HFFc6 (cell line): Measurements from ENCODE around the gene TTC23. TPM values are rescaled to one million over a fixed set of nuclear protein-coding genes. Genes with fewer than 3 reads are reported as not detected.
A peak's percentile ranks its signal among the peaks of the same experiment; 100 is the strongest.

Source experiments
- DNase-seq: peaks from one replicate; pipeline ENCODE4 v3.0.0-alpha.2; 2018
- H3K27ac Mint-ChIP-seq: 2 replicates; pipeline ENCODE4 v1.8.0; 2020; ENCODE audit warnings: mild to moderate bottlenecking, mixed read lengths
- H3K27me3 Mint-ChIP-seq: 2 replicates; pipeline ENCODE4 v1.8.0; 2021; ENCODE audit warnings: mild to moderate bottlenecking, moderate library complexity, mixed read lengths; ENCODE audit not compliant: insufficient read depth
- H3K36me3 Mint-ChIP-seq: 2 replicates; pipeline ENCODE4 v1.8.0; 2021; ENCODE audit warnings: low read depth, mixed read lengths
- H3K4me1 Mint-ChIP-seq: 2 replicates; pipeline ENCODE4 v1.8.0; 2020; ENCODE audit warnings: low read depth, mixed read lengths
- H3K4me3 Mint-ChIP-seq: 2 replicates; pipeline ENCODE4 v1.8.0; 2020; ENCODE audit warnings: mild to moderate bottlenecking, moderate library complexity, mixed read lengths
- H3K9me3 Mint-ChIP-seq: 2 replicates; pipeline ENCODE4 v1.8.0; 2020; ENCODE audit warnings: mild to moderate bottlenecking, mixed read lengths
- total RNA-seq, 6 experiments: library from RNA; stranded (reverse); fragmentation: NEBNext Ultra II Directional; extraction: Animal tissue kit (Norgen Biotek cat#: 25700); gene quantifications; 2 replicates in 1 of 6; 3 replicates in 5 of 6; pipeline ENCODE4 v1.2.3, GENCODE V29; 2021
- TF ChIP-seq, protein P1 (sequence below): fragments of 200-600 bp; sonication (generic); IDR thresholded peaks from 2 replicates; pipeline ENCODE4 v1.5.0; 2021; ENCODE audit warnings: antibody characterized with exemption, mild to moderate bottlenecking

TTC23 gene
- total RNA-seq, 6 experiments from 2014 or later, result 11.9 to 17.4 (median 15.0) TPM

DNA sequence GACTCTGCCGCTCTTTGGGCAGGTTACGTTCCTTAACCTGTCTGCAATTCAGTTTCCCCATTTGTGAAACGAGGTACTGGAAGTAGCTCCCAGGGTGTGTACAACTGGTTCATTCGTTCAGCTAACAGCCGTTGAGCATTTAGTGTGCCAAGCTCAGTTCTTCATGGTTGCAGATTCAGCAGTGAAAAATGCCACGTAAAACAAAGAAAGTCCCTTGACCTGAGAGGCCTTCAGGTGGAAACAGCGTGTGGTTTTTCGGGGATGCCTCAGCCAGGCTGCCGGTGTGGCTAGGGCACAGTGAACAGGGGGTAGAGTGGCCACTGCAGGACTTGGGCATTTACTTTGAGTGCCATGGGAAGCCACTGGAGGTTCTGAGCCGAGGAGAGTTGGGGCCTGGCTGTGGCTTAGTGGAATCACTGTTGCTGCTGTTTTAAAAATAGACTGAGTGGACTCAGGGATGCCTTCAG is 139.8 kb downstream of the TTC23 start:
- Mint-ChIP-seq H3K4me1 (peaks cover 9% of the 10 kb centered on the region), H3K9me3 (no peaks in the 10 kb centered on the region), H3K4me3 (no peak overlapping the region), H3K27ac (no peak overlapping the region), H3K36me3 (0 out of 2 replicates have a peak, but pooled peaks cover 4% of the 10 kb centered on the region), H3K27me3 (peaks cover 5% of the 10 kb centered on the region; the same call in 1 of the 2 replicates)
- TF ChIP-seq, protein P1, sequence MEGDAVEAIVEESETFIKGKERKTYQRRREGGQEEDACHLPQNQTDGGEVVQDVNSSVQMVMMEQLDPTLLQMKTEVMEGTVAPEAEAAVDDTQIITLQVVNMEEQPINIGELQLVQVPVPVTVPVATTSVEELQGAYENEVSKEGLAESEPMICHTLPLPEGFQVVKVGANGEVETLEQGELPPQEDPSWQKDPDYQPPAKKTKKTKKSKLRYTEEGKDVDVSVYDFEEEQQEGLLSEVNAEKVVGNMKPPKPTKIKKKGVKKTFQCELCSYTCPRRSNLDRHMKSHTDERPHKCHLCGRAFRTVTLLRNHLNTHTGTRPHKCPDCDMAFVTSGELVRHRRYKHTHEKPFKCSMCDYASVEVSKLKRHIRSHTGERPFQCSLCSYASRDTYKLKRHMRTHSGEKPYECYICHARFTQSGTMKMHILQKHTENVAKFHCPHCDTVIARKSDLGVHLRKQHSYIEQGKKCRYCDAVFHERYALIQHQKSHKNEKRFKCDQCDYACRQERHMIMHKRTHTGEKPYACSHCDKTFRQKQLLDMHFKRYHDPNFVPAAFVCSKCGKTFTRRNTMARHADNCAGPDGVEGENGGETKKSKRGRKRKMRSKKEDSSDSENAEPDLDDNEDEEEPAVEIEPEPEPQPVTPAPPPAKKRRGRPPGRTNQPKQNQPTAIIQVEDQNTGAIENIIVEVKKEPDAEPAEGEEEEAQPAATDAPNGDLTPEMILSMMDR, result no peak
- DNase-seq, result no peak

DNA sequence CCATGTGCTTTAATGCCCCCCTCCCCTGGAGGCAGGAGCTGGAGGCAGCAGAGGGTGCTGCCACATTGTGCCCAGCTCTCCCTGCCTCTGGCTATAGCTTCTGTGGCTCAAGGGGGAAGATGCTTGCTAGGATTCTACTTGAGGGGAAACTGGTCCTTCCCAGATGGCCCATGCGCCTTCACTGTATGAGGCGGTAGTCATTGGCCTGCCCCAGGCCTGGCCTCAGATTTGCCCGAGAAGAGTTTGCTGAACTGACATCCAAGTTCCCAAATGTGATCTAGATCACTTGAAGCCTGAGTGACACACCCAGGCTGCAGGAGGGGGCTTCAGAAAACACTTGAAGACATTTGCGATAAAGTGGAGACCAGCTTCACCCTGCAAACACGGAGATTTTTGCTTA is 140.4 kb downstream of the TTC23 start:
- TF ChIP-seq, protein P1, result no peak
- H3K27ac Mint-ChIP-seq, result no peak overlapping the region
- H3K4me3 Mint-ChIP-seq, result no peak overlapping the region
- no peak for DNase-seq
- H3K27me3 Mint-ChIP-seq, result peaks cover 5% of the 10 kb centered on the region; the same call in 1 of the 2 replicates
- H3K9me3 Mint-ChIP-seq, result no peaks in the 10 kb centered on the region
- H3K36me3 Mint-ChIP-seq, result 0 out of 2 replicates have a peak, but pooled peaks cover 2% of the 10 kb centered on the region
- H3K4me1 Mint-ChIP-seq, result peaks cover 9% of the 10 kb centered on the region

DNA sequence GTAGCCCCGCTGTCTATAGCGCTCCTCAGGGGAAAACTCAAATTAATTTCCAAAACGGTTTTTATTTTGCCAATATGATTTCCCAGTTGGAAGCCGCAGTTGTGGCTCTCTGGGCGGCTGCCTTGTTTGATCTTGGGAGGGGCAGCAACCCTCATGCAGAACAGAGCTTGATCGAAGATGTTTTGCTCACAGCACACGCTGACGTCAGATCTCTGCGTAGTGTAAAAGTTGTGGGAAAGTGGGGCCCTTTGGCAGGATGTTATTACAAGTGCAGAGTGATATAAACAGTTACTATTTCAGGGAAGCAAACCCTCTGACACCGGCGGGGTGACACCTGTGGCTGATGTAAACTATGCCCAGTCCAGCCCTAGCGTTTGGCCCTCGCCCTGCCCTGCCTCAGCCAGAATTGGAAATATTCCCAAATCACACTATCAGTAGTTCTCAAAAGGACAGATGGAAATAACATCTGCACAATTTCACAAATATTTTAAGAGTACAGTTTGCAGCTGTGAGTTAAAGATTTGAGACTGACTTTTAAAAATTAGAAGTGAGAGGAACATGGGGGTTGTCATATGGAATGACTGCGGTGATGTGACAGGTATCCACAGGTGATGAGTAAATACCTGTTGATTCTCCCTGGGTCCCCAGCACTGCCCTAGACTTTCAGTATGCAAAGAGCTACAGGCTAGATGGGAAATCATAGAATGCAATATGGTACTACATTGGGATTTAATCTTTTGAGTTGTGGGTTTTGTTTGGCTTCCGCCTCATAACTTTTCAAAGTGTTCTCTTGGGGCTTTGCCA is 142.8 kb downstream of the TTC23 start:
- Mint-ChIP-seq H3K4me3 (peak overlapping the region; percentile 70), H3K9me3 (no peaks in the 10 kb centered on the region), H3K36me3 (no peaks in the 10 kb centered on the region), H3K27me3 (peaks cover 3% of the 10 kb centered on the region; the same call in 1 of the 2 replicates), H3K4me1 (peaks cover 9% of the 10 kb centered on the region), H3K27ac (no peak overlapping the region)
- TF ChIP-seq, protein P1, result no peak
- no peak for DNase-seq

DNA sequence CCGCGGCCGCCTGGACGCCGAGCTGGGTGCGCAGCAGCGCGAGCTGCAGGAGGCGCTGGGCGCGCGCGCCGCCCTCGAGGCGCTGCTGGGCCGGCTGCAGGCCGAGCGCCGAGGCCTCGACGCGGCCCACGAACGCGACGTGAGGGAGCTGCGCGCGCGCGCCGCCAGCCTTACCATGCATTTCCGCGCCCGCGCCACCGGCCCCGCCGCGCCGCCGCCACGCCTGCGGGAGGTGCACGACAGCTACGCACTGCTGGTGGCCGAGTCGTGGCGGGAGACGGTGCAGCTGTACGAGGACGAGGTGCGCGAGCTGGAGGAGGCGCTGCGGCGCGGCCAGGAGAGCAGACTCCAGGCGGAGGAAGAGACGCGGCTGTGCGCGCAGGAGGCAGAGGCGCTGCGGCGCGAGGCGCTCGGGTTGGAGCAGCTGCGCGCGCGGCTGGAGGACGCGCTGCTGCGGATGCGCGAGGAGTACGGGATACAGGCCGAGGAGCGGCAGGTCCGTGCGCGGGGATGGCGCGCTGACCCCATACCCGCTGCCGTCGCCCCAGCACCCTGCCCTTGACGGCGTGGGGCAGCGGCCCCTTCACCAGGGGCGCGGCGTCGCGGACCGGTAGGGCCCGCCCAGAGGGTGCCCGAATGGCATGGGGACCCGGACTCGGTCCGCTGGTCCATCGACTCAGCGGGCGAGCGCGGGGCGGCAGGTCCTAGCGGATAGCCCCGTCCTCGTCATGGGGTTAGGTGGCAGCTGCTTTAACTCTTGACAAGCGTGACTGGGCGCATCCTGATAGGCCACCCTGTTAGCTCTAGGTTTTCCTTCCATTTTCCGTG is 143.7 kb downstream of the TTC23 start:
- TF ChIP-seq, protein P1, result no peak
- Mint-ChIP-seq H3K9me3 (no peaks in the 10 kb centered on the region), H3K27me3 (peaks cover 3% of the 10 kb centered on the region; the same call in 1 of the 2 replicates), H3K27ac (no peak overlapping the region), H3K4me3 (peak overlapping the region; percentile 70), H3K4me1 (peaks cover 9% of the 10 kb centered on the region), H3K36me3 (no peaks in the 10 kb centered on the region)
- DNase-seq, result peak; percentile 30

DNA sequence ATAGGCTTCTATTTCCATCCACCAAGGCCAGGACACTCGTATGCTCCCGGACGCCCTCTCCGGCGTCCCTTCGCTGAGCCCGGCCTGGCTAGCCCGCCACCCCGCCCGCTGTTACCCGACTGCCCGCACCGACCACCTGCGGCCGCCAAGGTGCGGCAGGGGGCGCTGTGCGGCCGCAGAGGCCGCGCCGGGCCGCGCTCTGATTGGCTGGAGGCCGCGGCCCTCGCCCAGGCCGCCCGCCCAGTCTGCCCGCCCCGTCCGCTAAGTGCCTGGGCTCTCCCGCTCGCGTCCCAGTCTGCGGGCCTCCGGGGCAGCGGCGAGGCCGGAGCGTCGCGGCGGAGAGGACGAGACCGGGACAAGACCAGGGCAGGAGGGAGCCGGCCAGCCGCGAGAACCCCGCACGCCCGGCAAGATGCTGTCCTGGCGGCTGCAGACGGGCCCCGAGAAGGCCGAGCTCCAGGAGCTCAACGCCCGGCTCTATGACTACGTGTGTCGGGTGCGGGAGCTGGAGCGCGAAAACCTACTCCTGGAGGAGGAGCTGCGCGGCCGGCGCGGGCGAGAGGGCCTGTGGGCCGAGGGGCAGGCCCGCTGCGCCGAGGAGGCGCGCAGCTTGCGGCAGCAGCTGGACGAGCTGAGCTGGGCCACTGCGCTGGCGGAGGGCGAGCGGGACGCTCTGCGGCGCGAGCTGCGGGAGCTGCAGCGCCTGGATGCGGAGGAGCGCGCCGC is 144.4 kb downstream of the TTC23 start, which contains the start of gene SYNM:
Gene SYNM (plus strand): TSS at position 293 of the 726 bp plus-strand sequence. CDS start 120 bp downstream, at position 413.
- Mint-ChIP-seq H3K9me3 (no peaks in the 10 kb centered on the region), H3K4me1 (peaks cover 9% of the 10 kb centered on the region), H3K27ac (no peak within 1 kb of the TSS), H3K27me3 (peaks cover 3% of the 10 kb centered on the region; the same call in 1 of the 2 replicates), H3K36me3 (no peaks in the 10 kb centered on the region), H3K4me3 (peak within 1 kb of the TSS; percentile 76)
- DNase-seq, result peak; percentile 37
- TF ChIP-seq, protein P1, result peak; percentile 96
